Measurements from ENCODE around the gene FGD6.

GRCh38 chr12:95207407-95207806, 9.9 kb downstream of the FGD6 start:
- TF ChIP-seq POLR2A (IDR thresholded peaks at IDR 0.05), result no peak
- TF ChIP-seq, protein P1, sequence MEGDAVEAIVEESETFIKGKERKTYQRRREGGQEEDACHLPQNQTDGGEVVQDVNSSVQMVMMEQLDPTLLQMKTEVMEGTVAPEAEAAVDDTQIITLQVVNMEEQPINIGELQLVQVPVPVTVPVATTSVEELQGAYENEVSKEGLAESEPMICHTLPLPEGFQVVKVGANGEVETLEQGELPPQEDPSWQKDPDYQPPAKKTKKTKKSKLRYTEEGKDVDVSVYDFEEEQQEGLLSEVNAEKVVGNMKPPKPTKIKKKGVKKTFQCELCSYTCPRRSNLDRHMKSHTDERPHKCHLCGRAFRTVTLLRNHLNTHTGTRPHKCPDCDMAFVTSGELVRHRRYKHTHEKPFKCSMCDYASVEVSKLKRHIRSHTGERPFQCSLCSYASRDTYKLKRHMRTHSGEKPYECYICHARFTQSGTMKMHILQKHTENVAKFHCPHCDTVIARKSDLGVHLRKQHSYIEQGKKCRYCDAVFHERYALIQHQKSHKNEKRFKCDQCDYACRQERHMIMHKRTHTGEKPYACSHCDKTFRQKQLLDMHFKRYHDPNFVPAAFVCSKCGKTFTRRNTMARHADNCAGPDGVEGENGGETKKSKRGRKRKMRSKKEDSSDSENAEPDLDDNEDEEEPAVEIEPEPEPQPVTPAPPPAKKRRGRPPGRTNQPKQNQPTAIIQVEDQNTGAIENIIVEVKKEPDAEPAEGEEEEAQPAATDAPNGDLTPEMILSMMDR (IDR thresholded peaks at IDR 0.05), result no peak

Data from transverse colon (tissue), 3 donors.